Embryonic facial prominence (tissue), 1 donor: ENCODE data around the gene ATP5PD.

ENCODE experiments used
- DNase-seq: peaks from one replicate; pipeline ENCODE4 v3.0.0-alpha.2; 2016; ENCODE audit errors: extremely low spot score

ATP5PD gene

DNA sequence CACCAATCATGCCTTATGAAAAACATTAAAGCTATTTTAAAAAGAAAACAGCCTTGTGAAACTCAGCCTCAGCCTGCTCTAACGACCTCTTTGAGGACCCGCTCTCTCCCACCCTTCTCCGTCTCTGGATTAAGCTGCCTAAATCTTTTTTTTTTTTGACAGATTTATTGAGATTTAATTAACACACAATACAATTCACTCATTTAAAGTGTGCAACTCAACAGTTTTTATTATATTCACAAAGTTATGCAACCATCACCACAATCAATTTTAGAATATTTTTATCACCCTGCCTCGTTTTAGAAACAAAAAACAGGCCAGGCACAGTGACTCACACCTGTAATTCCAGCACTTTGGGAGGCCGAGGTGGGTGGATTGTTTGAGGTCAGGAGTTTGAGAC lies 50.9 kb downstream of the ATP5PD start:
- no peak for DNase-seq

DNA sequence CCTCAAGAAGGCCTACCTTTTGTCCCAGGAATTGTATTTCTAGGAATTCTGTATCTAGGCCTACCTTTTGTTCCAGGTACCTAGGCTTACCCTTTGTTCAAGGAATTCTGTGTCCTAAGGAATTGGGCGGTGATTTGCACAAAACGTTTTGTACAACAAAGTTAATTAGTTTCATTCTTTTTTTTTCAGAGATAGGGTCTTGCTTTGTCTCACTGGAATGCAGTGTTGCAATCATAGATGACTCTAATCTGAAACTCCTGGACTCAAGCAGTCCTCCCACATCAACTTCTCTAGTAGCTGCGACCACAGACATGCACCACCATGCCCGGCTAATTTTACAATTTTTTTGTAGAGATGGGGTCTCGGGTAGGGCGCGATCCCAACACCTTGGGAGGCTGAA lies 52.3 kb downstream of the ATP5PD start:
- DNase-seq = no peak

DNA sequence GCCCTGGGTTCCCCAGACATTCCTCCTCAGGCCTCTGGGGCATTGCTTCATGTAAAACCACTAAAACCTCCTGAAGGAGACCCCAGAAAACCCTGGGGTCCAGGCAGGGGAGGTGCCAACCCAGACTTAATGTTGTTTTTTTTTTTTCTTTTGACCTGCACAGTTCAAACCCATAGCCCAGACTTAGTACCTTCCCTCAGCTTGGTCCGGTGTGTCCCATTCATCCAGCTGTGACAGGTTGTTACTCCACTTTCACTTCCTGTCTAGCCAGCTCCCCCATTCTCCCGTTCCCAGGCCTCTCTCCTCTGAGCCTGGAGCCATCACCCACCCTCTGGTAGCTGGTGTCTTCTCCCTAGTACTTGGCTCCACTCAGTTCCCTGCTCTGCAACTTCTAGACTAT lies 54.5 kb downstream of the ATP5PD start:
- DNase-seq = no peak

DNA sequence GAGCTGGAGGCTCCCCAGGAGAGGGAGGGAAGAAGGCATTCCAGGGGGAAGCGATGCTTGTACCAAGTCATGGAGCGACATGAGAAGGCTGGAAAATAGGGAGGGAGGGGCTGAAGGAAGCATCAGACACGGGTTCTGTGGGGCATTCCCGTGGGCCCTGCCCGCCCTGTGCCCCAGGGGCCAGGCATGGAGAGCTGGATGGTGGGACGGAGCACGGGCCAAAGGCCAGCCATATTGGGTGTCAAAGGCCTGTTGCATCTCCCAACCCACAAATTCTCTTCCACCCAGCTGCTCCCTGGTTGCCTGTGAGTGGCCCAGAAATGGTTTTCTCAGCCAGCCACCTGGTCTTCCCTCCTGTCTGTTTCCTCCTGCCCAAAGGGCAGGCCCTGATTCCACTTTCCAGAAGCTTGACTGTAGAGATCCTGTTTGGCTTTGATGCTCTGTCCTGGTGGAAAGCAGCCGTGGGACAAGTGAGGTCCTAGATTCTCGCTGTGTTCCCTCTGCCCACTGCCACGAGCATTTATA lies 56.1 kb downstream of the ATP5PD start:
- DNase-seq = no peak
